Measurements from ENCODE around the gene PRDX1.

DNA sequence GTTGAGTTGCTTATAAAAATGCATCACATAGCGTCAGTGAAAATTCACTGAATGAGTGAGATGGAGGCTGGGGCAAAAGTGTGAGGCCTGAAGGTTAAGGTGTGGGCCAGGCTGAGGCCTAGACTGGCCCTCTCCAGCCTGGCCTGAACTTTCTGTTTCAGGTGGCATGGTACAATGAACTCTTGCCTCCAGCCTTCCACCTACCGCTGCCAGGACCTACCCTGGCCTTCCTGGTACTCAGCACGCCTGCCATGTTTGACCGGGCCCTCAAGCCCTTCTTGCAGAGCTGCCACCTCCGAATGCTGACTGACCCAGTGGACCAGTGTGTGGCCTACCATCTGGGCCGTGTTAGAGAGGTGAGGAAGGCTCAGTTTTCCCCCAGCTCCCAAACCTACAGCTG is 14.5 kb downstream of the PRDX1 start:
- TF ChIP-seq CTCF (IDR thresholded peaks at IDR 0.05) (no peak), POLR2A (IDR thresholded peaks at IDR 0.05) (no peak)

All from right lobe of liver (tissue), 4 donors.